ENCODE results near the gene S100A1. TPM values are rescaled to one million over a fixed set of nuclear protein-coding genes. Genes with fewer than 3 reads are reported as not detected.

Gene S100A1
- total RNA-seq, 1 donor from 2014 or later, result not detected

DNA sequence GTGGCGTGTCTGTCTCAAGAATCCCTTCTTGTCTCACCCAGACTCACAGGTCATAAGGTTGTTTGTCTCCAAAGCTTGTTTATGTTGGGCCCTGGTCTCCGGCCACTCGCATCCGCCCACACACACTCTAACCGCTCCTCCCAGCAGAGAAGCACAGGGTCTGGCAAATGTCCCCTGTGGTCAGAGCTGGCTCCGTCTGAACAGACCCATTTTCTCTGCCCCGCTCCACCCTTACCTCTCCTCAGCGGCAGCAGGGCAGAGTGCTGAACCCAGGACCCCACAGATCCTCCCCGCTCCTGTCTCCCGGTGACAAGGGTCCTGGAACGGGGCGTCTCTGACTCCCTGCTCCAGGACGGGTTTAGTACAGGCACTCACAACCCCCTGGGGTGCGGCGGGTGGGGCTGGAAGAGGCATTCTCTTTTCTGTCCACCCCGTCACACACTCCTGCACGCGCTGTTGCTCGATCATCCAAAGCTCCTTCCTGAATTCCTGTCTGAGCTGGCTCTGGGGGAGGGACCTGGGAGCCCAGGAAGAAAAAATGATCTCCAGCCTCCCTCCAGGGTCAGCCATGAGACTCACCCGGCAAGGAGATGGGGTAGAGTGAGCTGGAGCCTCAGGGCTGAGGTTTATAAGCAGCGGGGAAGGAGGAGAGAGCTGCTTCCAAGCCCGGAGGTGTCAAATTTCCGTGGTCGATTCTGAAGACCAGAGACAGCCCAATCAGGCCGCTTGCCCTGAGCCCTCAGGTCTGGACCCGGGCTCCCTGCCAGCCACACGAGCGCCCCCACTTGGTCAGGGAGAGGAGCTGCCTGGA, 1.1 kb upstream of the S100A1 start, which contains the start of gene S100A13:
Gene S100A13, minus strand, starts transcription at position 602 of the 811 bp plus-strand sequence. CDS start 1,033 bp downstream, outside the sequence.
- Mint-ChIP-seq H3K27ac (no peak within 1 kb of the TSS), H3K4me3 (ENCODE audit: low read depth) (no peak within 1 kb of the TSS), H3K36me3 (ENCODE audit: low read depth) (no peaks in the 10 kb centered on the region), H3K9me3 (no peaks in the 10 kb centered on the region), H3K4me1 (ENCODE audit: low read depth) (peaks cover 9% of the 10 kb centered on the region), H3K27me3 (ENCODE audit: low read depth) (no peaks in the 10 kb centered on the region)
- DNase-seq (ENCODE audit: low spot score), result no peak
- intact Hi-C loops (cut with micrococcal nuclease), result no loop called here

DNA sequence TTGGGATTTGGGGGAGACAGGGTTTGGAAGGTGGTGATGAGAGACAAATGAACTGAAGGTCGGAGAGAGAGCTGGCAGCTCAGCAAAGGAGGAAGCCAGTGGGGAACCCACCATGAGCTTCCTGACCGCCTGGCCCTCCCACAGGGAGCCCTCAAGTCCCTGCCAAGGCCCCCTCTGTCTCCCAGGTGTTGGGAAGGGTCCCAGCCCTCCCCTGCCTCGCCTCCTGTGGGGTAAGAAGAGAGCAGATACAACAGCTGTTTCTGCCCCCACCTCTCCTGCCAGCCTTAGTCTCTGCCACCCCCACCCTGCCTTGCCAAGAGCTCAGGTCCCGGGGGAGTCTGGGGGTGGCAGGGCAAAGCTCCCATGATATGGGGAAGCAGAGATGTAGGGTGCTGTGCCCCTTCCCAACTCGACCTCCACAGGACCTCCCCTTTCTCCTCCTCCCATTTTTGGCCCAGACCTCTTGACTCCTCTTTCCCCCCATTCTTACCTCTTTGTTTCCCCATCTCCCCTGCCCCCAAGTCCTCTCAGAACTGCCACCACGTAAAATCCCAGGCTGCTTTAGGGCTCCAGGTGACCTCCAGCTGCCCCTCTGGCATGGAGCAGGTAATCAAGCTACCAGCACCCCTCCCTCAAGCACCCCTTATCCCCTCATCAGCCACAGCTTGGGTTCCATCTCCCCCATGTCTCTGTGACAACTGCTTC, 556 bp downstream of the S100A1 start:
- intact Hi-C loops (cut with micrococcal nuclease), result no loop called here
- Mint-ChIP-seq H3K4me1 (ENCODE audit: low read depth) (peaks cover 19% of the 10 kb centered on the region), H3K36me3 (ENCODE audit: low read depth) (peaks cover 3% of the 10 kb centered on the region), H3K9me3 (no peaks in the 10 kb centered on the region), H3K4me3 (ENCODE audit: low read depth) (no peak overlapping the region), H3K27ac (no peak overlapping the region), H3K27me3 (ENCODE audit: low read depth) (no peaks in the 10 kb centered on the region)
- DNase-seq (ENCODE audit: low spot score), result no peak

DNA sequence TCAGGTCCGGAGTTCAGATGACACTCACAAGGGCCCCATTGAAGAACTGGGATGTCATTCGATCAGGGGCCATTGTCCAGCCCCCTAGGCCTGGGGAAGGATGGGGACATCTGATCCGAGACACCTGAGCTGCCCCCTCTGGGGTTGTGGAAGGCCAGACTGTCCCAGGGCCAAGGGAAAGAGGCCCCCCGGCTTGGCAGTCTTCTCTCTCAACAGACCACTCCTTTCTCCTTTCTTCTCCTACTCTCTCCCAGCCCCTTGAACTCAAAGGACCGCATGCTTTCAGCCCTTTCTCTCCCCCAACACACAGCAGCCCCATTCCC, 1.1 kb downstream of the S100A1 start:
- Mint-ChIP-seq H3K4me3 (ENCODE audit: low read depth) (no peak overlapping the region), H3K36me3 (ENCODE audit: low read depth) (peaks cover 8% of the 10 kb centered on the region), H3K4me1 (ENCODE audit: low read depth) (peaks cover 19% of the 10 kb centered on the region), H3K27ac (no peak overlapping the region), H3K9me3 (no peaks in the 10 kb centered on the region), H3K27me3 (ENCODE audit: low read depth) (no peaks in the 10 kb centered on the region)
- DNase-seq (ENCODE audit: low spot score), result no peak
- intact Hi-C loops (cut with micrococcal nuclease), result no loop called here

DNA sequence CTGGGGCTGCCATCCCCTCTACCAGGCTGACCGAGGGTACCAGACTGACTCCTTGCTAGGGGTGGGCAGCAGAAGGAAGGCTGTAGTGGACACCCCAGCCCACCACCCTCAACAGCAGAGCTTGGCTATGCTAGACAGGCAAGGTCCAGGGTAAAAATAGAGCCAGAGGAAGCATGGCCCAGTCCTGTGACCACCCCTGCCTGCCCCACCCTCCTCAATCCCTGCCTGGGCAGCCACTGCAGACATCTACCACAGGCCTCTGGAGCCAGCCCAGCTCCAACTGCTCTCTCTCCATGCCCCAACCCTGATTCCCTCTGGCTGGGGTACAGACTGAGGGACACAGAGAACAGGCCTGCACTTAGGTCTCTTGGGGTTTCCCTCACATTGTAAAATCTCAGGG, 1.7 kb downstream of the S100A1 start:
- H3K4me3 Mint-ChIP-seq (ENCODE audit: low read depth), result no peak overlapping the region
- H3K4me1 Mint-ChIP-seq (ENCODE audit: low read depth), result peaks cover 19% of the 10 kb centered on the region
- no peaks in the 10 kb centered on the region for H3K9me3 Mint-ChIP-seq
- no peak for DNase-seq (ENCODE audit: low spot score)
- peaks cover 13% of the 10 kb centered on the region for H3K36me3 Mint-ChIP-seq (ENCODE audit: low read depth)
- intact Hi-C loops (cut with micrococcal nuclease), result loop anchor here (5.0 kb wide), 1 partner anchor 58 kb away; no protein-coding TSS in a partner anchor
- H3K27ac Mint-ChIP-seq, result no peak overlapping the region
- no peaks in the 10 kb centered on the region for H3K27me3 Mint-ChIP-seq (ENCODE audit: low read depth)

DNA sequence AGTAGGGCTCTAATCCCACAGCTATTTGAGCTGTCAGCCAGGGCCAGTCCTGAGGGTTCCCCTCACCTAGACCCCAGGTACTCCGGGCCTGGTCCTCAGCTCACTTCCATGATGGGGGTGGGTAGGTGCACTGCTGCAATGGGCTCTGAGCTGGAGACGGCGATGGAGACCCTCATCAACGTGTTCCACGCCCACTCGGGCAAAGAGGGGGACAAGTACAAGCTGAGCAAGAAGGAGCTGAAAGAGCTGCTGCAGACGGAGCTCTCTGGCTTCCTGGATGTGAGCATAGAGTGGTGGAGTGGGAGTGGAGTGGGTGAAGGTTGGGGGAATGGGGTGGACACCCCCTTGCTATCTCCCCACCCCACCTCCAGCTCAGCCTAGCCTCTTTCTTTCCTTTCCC, 2.1 kb downstream of the S100A1 start:
- H3K4me3 Mint-ChIP-seq (ENCODE audit: low read depth), result no peak overlapping the region
- no peaks in the 10 kb centered on the region for H3K27me3 Mint-ChIP-seq (ENCODE audit: low read depth)
- no peak overlapping the region for H3K27ac Mint-ChIP-seq
- intact Hi-C loops (cut with micrococcal nuclease), result loop anchor here (5.0 kb wide), 1 partner anchor 58 kb away; no protein-coding TSS in a partner anchor
- no peaks in the 10 kb centered on the region for H3K9me3 Mint-ChIP-seq
- H3K36me3 Mint-ChIP-seq (ENCODE audit: low read depth), result peaks cover 15% of the 10 kb centered on the region
- no peak for DNase-seq (ENCODE audit: low spot score)
- H3K4me1 Mint-ChIP-seq (ENCODE audit: low read depth), result peaks cover 19% of the 10 kb centered on the region

DNA sequence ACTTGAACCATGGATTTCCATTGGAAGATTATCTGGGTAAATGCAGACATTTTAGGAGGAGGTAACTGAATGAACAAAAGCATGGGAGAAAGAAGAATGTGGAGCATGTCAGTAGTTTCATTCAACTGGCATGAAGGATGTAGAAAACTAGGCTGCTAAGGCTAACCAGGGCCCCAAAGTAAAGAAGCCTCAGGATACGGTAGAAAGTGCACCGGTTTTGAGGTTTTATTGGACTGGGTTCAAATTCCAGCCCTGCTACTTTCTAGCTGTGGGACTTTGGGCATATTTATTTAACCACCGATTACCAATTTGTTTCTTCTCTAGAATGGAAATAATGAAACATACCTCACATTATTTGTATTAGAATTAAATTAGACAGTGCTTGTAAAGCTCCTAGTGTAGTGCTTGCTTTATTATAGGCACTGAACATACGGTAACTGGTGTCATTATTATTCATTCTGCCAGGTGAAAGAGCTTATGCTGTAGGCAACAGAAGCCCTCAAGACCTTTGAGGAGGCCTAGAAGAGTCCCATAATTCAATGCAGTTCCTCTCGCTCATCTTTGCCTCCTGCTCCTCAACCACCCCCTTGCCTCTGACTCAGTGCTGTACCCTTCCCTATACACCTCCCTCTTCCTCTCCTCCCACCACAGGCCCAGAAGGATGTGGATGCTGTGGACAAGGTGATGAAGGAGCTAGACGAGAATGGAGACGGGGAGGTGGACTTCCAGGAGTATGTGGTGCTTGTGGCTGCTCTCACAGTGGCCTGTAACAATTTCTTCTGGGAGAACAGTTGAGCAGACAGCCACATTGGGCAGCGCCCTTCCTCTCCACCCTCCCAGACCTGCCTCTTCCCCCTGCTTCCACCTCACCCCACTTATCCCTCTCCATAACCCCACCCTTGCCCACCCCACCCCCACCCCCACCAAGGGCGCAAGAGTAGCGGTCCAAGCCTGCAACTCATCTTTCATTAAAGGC, 3.1 kb downstream of the S100A1 start:
- Mint-ChIP-seq H3K27ac (peak overlapping the region; percentile 43), H3K27me3 (ENCODE audit: low read depth) (no peaks in the 10 kb centered on the region), H3K4me1 (ENCODE audit: low read depth) (peaks cover 21% of the 10 kb centered on the region), H3K36me3 (ENCODE audit: low read depth) (peaks cover 23% of the 10 kb centered on the region), H3K9me3 (no peaks in the 10 kb centered on the region), H3K4me3 (ENCODE audit: low read depth) (no peak overlapping the region)
- DNase-seq (ENCODE audit: low spot score), result no peak
- intact Hi-C loops (cut with micrococcal nuclease), result loop anchor here (2.0 to 5.0 kb wide), 2 partner anchors 59 to 87 kb away; partner anchors contain the start of gene S100A4

DNA sequence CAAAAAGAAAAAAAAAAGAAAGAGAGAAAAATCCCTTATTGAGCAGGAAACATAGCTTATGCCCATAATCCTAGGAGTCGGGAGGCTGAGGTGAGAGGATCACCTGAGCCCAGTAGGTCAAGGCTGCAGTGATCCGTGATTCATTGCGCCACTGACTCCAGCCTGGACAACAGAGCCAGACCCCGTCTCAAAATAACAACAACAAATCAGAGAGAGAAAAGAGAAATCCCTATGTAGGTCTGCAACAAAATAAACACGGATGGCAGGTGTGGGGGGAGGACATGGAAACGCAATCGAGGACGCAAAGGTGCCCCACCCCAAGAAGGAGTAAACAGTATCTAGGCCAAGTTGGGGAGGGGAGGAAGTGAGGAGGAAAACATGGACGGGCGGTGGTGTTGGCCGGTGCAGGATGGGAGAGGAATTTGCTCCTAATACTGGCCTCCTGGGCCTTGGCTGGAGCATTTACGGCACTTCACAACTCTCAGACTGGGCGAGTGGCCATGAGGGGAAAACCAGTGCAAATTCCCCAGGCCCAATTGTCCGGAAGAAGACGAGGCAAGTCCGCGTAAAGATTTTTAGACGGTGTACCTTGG, 5.0 kb downstream of the S100A1 start:
- no peak for DNase-seq (ENCODE audit: low spot score)
- H3K4me1 Mint-ChIP-seq (ENCODE audit: low read depth), result peaks cover 28% of the 10 kb centered on the region
- intact Hi-C loops (cut with micrococcal nuclease), result loop anchor here (1.0 to 5.0 kb wide), 3 partner anchors 25 to 88 kb away; partner anchors contain the start of genes S100A4 and SNAPIN
- peak overlapping the region; percentile 96 for H3K4me3 Mint-ChIP-seq (ENCODE audit: low read depth)
- H3K9me3 Mint-ChIP-seq, result no peaks in the 10 kb centered on the region
- peaks cover 39% of the 10 kb centered on the region for H3K36me3 Mint-ChIP-seq (ENCODE audit: low read depth)
- H3K27me3 Mint-ChIP-seq (ENCODE audit: low read depth), result no peaks in the 10 kb centered on the region
- H3K27ac Mint-ChIP-seq, result peak overlapping the region; percentile 100

DNA sequence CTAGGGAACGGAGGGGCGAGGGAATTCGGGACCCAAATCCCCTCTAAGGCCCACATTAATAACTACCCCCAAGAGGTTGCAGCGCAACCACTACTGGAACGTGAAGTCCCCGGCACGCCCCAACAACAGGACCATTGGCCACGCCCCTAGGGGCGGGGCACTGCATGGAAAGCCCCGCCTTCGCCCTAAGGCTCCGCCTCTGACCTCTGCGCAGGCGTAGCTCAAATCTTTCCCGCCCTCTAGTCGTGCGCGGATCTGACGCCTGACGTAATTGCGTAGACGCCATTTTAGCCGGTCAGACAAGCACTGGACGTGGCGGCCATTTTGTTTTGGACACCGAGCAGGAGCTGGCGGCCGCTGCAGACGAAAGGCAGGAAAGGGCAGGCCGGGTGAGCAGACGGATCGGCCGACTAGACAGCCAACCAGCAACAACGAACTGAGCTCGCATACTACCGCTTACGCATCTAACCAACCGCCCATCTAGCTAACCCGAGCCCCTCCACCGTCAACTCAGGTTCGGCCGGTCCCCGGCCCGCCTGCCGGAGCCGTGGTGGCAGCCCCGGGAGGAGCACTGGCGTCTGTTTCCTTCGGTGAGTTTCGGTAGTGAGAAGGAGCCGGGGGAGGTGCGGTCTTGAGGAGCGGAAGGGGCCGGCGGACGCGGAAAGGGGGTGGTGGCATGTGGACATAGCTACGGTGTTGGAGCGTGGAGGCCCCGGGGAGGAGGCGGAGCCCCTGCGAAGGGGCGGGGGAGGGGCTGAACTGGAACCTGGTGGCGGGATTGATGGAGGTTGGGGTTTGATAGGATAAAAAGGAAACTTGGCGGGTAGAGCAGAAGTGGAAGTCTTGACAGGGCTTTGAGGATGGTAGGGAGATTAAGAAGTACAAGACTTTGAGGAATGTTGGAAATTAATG, 5.8 kb downstream of the S100A1 start, which contains the start of gene CHTOP:
Gene CHTOP, plus strand, starts transcription at position 313 of the 912 bp plus-strand sequence. CDS start 2,523 bp downstream, outside the sequence.
- Mint-ChIP-seq H3K4me1 (ENCODE audit: low read depth) (peaks cover 28% of the 10 kb centered on the region), H3K27me3 (ENCODE audit: low read depth) (no peaks in the 10 kb centered on the region), H3K27ac (peak within 1 kb of the TSS; percentile 100), H3K4me3 (ENCODE audit: low read depth) (peak within 1 kb of the TSS; percentile 96), H3K36me3 (ENCODE audit: low read depth) (peaks cover 47% of the 10 kb centered on the region), H3K9me3 (no peaks in the 10 kb centered on the region)
- intact Hi-C loops (cut with micrococcal nuclease), result loop anchor here (1.0 to 5.0 kb wide), 5 partner anchors 24 to 101 kb away; partner anchors contain the start of genes S100A4 and SNAPIN
- peak; percentile 96 for DNase-seq (ENCODE audit: low spot score)

DNA sequence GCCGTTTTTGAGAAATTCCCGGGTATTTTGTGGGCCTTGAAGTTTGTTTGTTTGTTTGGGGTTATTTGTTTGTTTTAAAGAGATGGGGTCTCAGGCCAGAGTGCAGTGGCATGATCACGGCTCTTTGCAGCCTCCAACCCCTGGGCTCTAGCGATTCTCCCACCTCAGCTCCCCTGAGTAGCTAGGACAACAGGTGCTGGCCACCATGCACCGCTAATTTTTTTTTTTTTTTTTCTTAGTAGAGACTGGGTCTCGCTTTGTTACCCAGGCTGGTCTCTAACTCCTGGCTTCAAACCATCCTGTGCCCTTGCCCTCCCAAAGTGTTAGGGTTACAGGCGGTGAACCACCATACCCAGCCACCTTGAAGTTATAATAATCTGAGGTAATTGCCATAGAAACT, 7.6 kb downstream of the S100A1 start:
- Mint-ChIP-seq H3K36me3 (ENCODE audit: low read depth) (peaks cover 58% of the 10 kb centered on the region), H3K9me3 (no peaks in the 10 kb centered on the region), H3K4me1 (ENCODE audit: low read depth) (peaks cover 25% of the 10 kb centered on the region)

DNA sequence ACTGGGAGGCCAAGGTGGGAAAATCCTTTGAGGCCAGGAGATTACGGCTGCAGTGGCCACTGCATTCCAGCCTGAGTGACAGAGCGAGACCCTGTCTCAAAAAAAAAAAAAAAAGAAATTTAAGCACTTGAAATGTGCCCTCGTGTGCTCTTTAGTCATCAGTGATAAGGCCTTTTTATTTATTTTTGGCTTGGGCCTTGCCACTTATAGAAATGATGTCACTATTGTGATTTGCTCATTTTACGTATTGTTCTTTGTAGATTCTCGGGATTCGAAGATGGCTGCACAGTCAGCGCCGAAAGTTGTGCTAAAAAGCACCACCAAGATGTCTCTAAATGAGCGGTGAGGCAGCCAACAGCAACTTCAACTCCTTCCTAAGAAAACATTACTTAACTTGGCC, 8.1 kb downstream of the S100A1 start:
- intact Hi-C loops (cut with micrococcal nuclease), result no loop called here
- peaks cover 26% of the 10 kb centered on the region for H3K4me1 Mint-ChIP-seq (ENCODE audit: low read depth)
- no peaks in the 10 kb centered on the region for H3K9me3 Mint-ChIP-seq
- no peak for DNase-seq (ENCODE audit: low spot score)
- H3K4me3 Mint-ChIP-seq (ENCODE audit: low read depth), result peak overlapping the region; percentile 66
- H3K27me3 Mint-ChIP-seq (ENCODE audit: low read depth), result no peaks in the 10 kb centered on the region
- H3K36me3 Mint-ChIP-seq (ENCODE audit: low read depth), result peaks cover 62% of the 10 kb centered on the region
- no peak overlapping the region for H3K27ac Mint-ChIP-seq

More for the DNA sequence above, 7.6 kb downstream of the S100A1 start:
- DNase-seq (ENCODE audit: low spot score), result no peak
- peak overlapping the region; percentile 66 for H3K4me3 Mint-ChIP-seq (ENCODE audit: low read depth)
- intact Hi-C loops (cut with micrococcal nuclease), result loop anchor here (2.0 kb wide), 1 partner anchor 103 kb away; no protein-coding TSS in a partner anchor
- H3K27ac Mint-ChIP-seq, result no peak overlapping the region
- no peaks in the 10 kb centered on the region for H3K27me3 Mint-ChIP-seq (ENCODE audit: low read depth)

DNA sequence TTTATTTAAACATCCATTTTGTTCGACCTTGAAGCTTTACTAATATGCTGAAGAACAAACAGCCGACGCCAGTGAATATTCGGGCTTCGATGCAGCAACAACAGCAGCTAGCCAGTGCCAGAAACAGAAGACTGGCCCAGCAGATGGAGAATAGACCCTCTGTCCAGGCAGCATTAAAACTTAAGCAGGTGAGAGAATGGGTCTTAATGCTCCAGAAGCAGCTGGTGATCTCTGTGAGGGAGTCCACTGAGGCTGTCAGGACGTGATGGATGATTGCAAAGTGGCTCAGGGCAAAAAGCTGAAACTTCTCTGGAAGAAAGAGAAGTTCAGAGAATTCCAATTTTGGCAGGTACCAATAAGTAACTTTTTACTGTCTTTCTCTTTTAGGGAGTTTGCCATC, 10.0 kb downstream of the S100A1 start:
- Mint-ChIP-seq H3K27ac (no peak overlapping the region), H3K4me3 (ENCODE audit: low read depth) (no peak overlapping the region), H3K9me3 (no peaks in the 10 kb centered on the region), H3K27me3 (ENCODE audit: low read depth) (no peaks in the 10 kb centered on the region), H3K36me3 (ENCODE audit: low read depth) (peaks cover 73% of the 10 kb centered on the region), H3K4me1 (ENCODE audit: low read depth) (peaks cover 21% of the 10 kb centered on the region)
- no peak for DNase-seq (ENCODE audit: low spot score)
- intact Hi-C loops (cut with micrococcal nuclease), result no loop called here

Measured in activated T-helper 2 cell treated with anti-CD3 and anti-CD28 coated beads, Interferon-gamma antibody, Interleukin-2, Interleukin-4, amounts not matched to agents 10 μg/mL and 5 μg/mL and 100 μg/mL, durations not matched to agents 14 hours and 24 hours and 36 hours (primary cell).